GM18505 (cell line): ENCODE measurements around the gene MYBPC2.
"Not testable (repeated sequence)": the region's sequence is repeated elsewhere in the genome, so short reads cannot be mapped to it uniquely, and the experiment has no call there.

Source experiments
- ATAC-seq: cut with Tn5 transposase; IDR thresholded peaks from one replicate; pipeline ENCODE4 v1.9.1; 2021; ENCODE audit not compliant: unreplicated experiment
- POLR2A ChIP-seq: IDR thresholded peaks from 4 replicates; pipeline ENCODE4 v1.6.1; 2011; ENCODE audit warnings: borderline replicate concordance; ENCODE audit not compliant: insufficient read depth, insufficient read length; ENCODE audit errors: extremely low read depth

The MYBPC2 gene

DNA sequence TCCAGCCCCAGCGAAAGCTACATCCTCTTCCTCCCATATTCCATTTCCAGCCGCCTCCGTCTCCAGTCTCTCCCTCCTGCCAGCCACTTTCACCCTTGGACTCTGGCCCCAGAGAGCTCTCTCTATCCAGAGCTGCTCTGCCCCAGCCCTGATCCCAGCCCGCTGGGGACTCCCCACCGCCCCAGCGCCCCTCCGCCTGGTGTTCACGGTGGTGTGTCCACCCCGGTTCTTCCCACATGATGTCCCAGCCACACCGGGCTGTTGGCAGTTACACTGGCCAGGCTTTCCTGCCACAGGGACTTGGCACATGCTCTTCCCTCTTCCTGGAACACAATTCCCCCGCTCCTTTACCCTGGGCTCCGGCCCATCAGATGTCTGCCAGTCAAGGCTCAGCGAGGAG, 32.3 kb downstream of the MYBPC2 start:
- ATAC-seq: no peak
- TF ChIP-seq POLR2A: no peak

DNA sequence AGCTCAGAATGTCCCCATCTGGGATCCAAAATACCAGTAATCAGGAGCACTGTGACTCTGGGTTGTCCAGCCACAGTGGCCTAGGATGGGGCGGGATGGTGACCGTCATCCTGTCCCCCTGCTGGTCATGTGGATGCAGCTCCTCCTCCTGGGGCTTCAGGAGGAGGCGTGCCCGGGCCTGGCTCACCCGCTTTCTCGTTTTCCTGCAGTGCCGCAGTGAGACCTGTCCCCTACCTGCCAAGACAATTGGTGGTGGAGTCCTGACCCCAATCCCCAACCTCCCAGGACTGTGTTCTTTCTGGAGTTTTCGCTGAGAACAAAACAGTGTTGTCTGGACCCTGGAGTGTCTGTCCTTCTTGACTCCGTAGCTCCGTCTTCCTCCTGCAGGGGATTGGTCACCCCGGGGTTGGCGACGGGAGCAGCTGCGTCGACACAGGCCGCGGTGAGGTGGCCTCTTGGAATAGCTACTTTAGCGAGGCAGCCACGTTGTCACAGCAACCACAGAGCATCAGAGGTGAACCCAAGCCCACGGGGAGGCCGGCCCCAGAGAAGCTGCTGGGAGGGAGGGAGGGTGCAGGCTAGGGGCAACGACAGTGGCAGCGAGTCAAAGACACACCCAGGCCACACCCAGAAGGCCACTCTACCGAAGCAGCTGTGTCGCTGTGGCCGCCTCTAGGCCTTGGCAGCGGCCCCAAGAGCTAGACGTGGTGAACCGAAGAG, 33.5 kb downstream of the MYBPC2 start:
- no peak for ATAC-seq
- no peak for TF ChIP-seq POLR2A

DNA sequence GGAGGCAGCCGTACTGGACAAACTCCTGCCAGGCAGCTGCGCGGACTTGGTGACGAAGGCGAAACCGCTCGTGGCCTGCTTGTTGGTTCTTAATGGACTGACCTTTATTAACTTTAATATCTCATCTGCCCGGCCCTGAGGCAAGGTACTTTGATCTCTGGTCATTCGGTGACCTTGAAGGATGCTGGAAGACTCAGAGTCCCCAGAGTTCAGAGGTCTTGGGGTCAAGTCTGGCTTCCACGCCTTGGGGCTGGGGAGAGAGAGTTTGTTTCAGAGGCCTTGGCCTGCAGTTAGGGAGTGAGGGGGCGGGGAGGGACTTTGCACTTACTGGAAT, 34.0 kb downstream of the MYBPC2 start:
- ATAC-seq: no peak
- no peak for TF ChIP-seq POLR2A

DNA sequence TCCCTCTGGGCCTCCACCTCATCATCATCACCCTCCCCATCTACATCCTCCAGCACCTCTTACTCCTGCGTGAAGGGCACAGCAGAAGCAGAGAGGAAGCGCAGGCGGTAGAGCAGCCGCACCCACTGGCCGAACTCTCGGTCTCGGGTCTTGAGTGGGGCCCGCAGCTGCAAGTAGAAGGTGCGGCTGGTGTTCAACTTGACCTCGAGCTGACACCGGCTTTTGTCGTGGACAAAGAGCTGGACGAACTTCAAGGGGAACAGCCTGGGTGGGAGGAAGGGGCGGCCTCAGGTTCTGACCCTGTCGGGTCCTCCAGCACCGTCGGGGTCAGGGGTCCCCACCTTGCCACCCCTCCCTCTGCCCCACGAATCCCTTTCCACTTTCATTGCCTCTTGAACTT, 34.9 kb downstream of the MYBPC2 start:
- ATAC-seq: no peak
- TF ChIP-seq POLR2A: no peak

DNA sequence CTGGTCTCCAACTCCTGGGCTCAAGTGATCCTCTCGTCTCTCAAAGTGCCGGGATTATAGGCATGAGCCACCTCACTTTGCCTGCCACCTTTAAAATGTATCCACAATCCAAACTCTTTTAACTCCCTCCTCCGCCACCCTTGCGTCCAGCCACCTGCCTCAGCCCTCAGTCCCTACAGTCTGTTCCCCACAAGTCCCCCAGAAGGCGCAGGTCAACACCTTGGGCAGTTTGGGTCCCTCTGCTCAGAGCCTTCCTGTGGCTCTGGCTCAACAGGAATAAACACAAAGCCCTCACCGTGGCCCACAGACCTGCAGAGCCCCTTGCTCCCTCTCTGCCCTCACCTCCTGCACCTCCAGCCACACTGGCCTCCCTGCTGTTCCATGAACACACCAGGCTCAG, 36.1 kb downstream of the MYBPC2 start:
- no peak for ATAC-seq
- no peak for TF ChIP-seq POLR2A

DNA sequence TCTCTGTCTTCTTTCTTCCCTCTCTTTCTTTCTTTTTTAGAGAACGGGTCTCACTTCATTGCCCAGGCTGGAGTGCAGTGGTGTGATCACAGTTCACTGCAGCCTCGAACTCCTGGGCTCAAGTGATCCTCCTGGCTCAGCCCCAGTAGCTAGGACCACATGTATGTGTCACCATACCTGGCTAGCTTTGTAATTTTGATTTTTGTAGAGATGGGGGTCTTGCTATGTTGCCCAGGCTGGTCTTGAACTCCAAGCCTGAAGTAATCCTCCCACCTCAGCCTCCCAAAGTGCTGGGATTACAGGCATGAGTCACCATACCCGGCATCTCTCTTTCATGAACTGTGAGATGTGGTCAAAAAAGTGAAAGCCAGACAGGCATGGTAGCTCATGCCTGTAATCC, 40.6 kb downstream of the MYBPC2 start:
- not testable (repeated sequence) for ATAC-seq

DNA sequence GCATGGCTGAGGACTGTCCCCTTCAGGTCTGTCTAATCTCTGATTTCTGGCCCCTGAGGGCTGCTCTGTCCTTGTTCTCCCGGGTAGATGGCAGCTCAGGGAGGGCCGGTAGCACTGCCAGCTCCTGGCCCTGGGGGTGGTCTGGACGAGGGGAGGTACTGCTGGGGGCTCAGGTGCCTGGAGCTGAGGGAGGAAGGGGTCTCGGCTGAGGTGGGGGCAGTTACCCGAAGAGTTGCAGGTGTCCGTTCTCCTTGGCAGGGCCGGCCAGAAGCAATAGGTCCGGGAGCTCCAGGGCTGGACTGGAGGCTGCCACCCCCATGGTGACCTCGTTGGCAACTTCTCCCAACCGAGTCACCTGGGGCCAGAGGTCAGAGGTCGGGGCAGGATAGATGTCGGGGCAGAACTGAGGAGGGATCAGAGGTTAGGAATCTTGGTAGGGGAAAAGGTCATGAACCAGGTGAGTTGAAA, 42.4 kb downstream of the MYBPC2 start:
- TF ChIP-seq POLR2A: no peak

DNA sequence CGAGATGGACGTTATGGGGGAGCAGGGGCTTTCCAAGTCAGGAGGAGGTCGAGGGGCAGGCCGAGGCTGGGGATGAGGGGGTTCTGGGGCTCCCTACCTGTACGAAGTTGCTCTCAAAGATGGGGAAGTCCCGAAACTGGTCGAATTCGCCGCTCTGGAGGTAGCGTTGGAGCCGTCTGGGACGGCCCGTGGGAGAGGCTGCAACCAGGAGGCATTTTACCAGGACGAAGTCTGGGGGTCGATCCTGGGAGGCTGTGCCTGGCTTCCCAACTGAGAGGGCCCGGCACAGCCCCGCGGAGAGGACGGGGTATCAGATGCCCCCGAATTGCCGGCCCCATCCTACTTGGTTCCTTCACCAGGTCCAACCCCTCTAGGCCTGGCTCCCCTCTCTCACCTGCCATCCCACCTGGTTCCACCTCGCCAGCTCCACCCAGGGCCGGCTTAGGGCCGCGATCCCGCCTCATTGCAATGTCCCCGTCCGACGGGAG, 43.1 kb downstream of the MYBPC2 start:
- peak; percentile 22 for ATAC-seq
- TF ChIP-seq POLR2A: no peak

More for the DNA sequence above, 42.4 kb downstream of the MYBPC2 start:
- no peak for ATAC-seq

DNA sequence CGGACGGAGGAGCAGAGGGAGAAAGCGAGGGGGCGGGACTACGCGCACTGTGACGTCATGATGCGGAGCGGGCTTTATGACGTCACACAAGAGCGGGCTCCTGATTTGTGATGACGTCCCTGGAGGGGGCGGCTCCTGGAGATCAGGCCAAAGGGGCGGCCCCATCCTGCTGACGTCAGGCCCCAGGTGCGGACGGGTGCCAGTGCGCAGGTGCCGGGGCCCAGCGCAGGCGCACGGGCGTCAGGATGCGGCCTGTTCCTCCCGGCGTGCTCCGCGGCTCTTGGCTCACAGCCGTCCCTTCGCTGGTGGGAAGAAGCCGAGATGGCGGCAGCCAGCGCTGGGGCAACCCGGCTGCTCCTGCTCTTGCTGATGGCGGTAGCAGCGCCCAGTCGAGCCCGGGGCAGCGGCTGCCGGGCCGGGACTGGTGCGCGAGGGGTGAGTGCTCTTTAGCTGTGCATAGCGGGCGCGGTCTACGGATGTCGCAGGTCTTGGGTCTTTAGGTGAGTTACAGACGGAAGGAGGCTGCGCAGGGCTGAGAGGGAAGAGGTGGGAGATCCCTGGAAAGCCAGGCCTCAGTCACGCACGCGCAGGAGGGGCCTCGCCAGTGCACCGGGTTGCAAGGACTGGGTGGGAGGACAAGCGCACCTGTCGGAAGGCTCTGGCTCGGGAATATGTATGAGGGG, 43.7 kb downstream of the MYBPC2 start, which contains the start of the genes EMC10 and GARIN5A:
Gene EMC10, plus strand, starts transcription at position 284 of the 683 bp plus-strand sequence. Its CDS starts 38 bp downstream, at position 322.
Gene GARIN5A, minus strand, starts transcription at position 625 of the 683 bp plus-strand sequence. Its CDS starts 460 bp downstream, at position 165.
- TF ChIP-seq POLR2A: peak; percentile 98
- ATAC-seq: peak; percentile 83

DNA sequence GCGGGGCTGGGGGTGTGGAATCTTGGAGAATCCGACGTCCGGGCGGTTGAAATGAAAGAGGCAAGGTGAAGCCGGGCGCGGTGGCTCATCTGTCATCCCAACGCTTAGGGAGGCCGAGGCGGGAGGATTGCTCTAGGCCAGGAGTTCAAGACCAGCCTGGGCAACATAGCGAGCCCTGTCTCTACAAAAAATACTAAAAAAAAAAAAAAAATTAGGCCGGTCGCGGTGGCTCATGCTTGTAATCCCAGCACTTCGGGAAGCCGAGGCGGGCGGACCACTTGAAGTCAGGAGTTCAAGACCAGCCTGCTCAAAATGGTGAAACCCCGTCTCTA, 44.2 kb downstream of the MYBPC2 start:
- no peak for TF ChIP-seq POLR2A
- ATAC-seq: no peak

DNA sequence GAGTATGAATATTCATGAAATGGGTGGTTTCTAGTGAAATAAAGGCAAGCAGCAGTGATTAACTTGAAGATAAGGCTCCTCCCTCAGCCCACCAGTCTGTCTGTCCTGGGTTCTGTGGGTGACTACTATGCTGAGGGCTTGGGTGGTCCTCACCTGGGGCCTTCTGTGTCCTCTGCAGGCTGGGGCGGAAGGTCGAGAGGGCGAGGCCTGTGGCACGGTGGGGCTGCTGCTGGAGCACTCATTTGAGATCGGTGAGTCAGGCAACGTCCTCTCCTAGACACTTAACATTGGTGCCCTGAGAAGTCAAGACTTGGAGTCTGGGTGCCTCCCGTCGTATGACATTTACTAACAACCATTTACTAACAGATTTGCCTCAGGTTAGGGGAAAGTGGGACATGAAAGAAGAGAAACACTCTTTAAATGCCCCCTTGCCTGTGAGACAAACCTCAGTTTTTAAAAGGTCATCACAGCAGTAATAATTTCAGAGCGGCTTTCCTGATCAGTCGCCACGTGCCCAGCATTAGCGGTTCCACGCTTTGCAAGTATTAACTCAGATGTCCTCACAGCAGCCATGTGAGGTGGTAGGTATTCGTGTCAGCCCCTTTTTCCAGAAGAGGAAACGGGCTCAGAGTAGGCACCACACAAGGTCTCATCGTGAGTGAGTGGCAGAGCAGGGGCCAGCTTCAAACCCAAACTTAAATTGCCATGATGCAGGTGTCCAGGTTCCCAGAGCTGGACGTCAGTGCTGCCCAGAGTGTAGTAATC, 45.2 kb downstream of the MYBPC2 start:
- no peak for ATAC-seq

DNA sequence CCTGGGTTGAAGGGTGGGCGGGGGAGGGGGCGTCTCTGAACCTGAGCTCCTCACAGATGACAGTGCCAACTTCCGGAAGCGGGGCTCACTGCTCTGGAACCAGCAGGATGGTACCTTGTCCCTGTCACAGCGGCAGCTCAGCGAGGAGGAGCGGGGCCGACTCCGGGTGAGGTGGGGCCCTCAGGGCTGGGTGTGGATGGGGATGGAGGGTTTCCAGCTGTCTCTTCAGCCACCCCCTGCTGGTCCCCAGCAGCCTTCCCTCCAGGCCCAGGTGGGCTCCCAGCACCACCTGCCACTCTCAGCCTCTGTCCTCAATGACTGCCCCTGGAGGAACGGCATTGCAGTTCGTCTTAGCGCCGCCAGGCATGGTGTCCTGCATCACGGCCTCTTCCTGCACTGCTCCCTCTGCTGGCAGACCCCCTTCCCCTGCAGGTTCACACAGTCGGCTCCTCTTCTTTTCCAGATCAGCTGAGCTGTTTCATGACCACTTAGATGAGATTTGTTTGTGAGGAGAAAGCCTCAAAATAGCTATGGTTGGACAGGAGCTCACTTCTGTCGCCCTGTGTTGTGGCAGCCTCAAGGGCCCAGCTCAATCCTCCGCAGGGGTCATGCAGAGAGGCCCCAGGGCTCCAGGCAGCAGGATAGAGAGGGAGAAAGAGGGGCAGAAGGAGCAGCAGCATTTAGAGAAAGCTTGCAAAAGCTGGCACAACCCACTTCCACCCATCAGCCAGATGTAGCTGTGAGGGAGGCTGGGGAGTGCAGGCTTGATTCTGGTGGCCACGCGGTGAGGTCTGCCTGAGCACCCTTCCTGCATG, 46.4 kb downstream of the MYBPC2 start:
- no peak for ATAC-seq
- TF ChIP-seq POLR2A: no peak

More for the DNA sequence above, 45.2 kb downstream of the MYBPC2 start:
- no peak for TF ChIP-seq POLR2A
